GM21619 (cell line): ENCODE results near the gene SPATA16.
"Not testable (repeated sequence)": the region's sequence is repeated elsewhere in the genome, so short reads cannot be mapped to it uniquely, and the experiment has no call there.

Source experiments
- ATAC-seq: cut with Tn5 transposase; IDR thresholded peaks from one replicate; pipeline ENCODE4 v1.9.1; 2021; ENCODE audit not compliant: unreplicated experiment

Gene SPATA16

GRCh38 chr3:173140986-173141385 is at the start of gene SPATA16:
TSS of gene SPATA16 (minus strand) at chr3:173141235. CDS start at chr3:173117731, 23,504 bp downstream.
- no peak for ATAC-seq

- not testable (repeated sequence) for ATAC-seq
Observed at GRCh38 chr3:173183022-173183421, 42.0 kb upstream of the SPATA16 start.

- no peak for ATAC-seq
Observed at GRCh38 chr3:173173652-173174051, 32.6 kb upstream of the SPATA16 start.

- ATAC-seq: not testable (repeated sequence)
Observed at GRCh38 chr3:173159139-173159538, 18.1 kb upstream of the SPATA16 start.

- ATAC-seq: not testable (repeated sequence)
Observed at GRCh38 chr3:173156533-173156932, 15.5 kb upstream of the SPATA16 start.

GRCh38 chr3:173153631-173154030 is 12.6 kb upstream of the SPATA16 start:
- ATAC-seq: no peak

- ATAC-seq: no peak
Observed at GRCh38 chr3:173139420-173139819, 1.6 kb downstream of the SPATA16 start.

GRCh38 chr3:173138026-173138425 is 3.0 kb downstream of the SPATA16 start:
- no peak for ATAC-seq

- ATAC-seq: no peak
Observed at GRCh38 chr3:173135059-173135458, 6.0 kb downstream of the SPATA16 start.

GRCh38 chr3:173128633-173129032 is 12.4 kb downstream of the SPATA16 start:
- no peak for ATAC-seq

GRCh38 chr3:173111321-173111720 is 29.7 kb downstream of the SPATA16 start:
- ATAC-seq: no peak

- no peak for ATAC-seq
Observed at GRCh38 chr3:173109143-173109542, 31.9 kb downstream of the SPATA16 start.

GRCh38 chr3:173103469-173103868 is 37.6 kb downstream of the SPATA16 start:
- no peak for ATAC-seq

- no peak for ATAC-seq
Observed at GRCh38 chr3:173098959-173099358, 42.1 kb downstream of the SPATA16 start.

- ATAC-seq: no peak
Observed at GRCh38 chr3:173096994-173097785, 43.8 kb downstream of the SPATA16 start.

GRCh38 chr3:173096140-173096539 is 44.9 kb downstream of the SPATA16 start:
- ATAC-seq: no peak

- ATAC-seq: no peak
Observed at GRCh38 chr3:173092038-173092437, 49.0 kb downstream of the SPATA16 start.

GRCh38 chr3:173090492-173090891 is 50.5 kb downstream of the SPATA16 start:
- ATAC-seq: no peak

GRCh38 chr3:173089283-173089682 is 51.8 kb downstream of the SPATA16 start:
- ATAC-seq: no peak

GRCh38 chr3:173078525-173078924 is 62.5 kb downstream of the SPATA16 start:
- ATAC-seq: no peak

- ATAC-seq: no peak
Observed at GRCh38 chr3:173066044-173067004, 74.7 kb downstream of the SPATA16 start.

- no peak for ATAC-seq
Observed at GRCh38 chr3:173065543-173065981, 75.5 kb downstream of the SPATA16 start.
